Keratinocyte (primary cell): ENCODE data around the gene PUS1. TPM values are rescaled to one million over a fixed set of nuclear protein-coding genes. Genes with fewer than 3 reads are reported as not detected.

Experiments
- DNase-seq: peaks from one replicate; pipeline ENCODE4 v3.0.0-alpha.2; 2011; ENCODE audit warnings: low read depth, missing footprints, low spot score
- FAIRE-seq: peaks from 2 replicates; lab custom pipeline; 2011; peaks lifted over from hg19 to GRCh38; lab: Jason Lieb, UNC
- H2AFZ ChIP-seq: 2 replicates; pipeline ENCODE4 v1.6.0; 2012; ENCODE audit warnings: low read length, control low read depth, inconsistent platforms; ENCODE audit not compliant: control insufficient read depth
- H3K27ac ChIP-seq: 2 replicates; pipeline ENCODE4 v1.5.1; 2011; ENCODE audit warnings: low read length; ENCODE audit not compliant: control insufficient read depth, insufficient read depth
- H3K27me3 ChIP-seq: 3 replicates; pipeline ENCODE4 v1.6.0; 2011; ENCODE audit warnings: low read length; ENCODE audit not compliant: control insufficient read depth, insufficient read depth; ENCODE audit errors: extremely low read depth
- H3K36me3 ChIP-seq, 2 experiments: 2 replicates in 1 of 2; 3 replicates in 1 of 2; pipeline ENCODE4 v1.5.1; 2011; ENCODE audit warnings: low read length in 2 of 2, mild to moderate bottlenecking in 1 of 2; ENCODE audit not compliant: control insufficient read depth in 2 of 2, insufficient read depth in 2 of 2; ENCODE audit errors: extremely low read depth in 1 of 2
- H3K4me1 ChIP-seq: 3 replicates; pipeline ENCODE4 v1.5.1; 2011; ENCODE audit warnings: low read length; ENCODE audit not compliant: control insufficient read depth, insufficient read depth; ENCODE audit errors: extremely low read depth
- H3K4me2 ChIP-seq: 3 replicates; pipeline ENCODE4 v1.6.0; 2011; ENCODE audit warnings: low read depth, low read length; ENCODE audit not compliant: control insufficient read depth, insufficient read depth; ENCODE audit errors: extremely low read depth
- H3K4me3 ChIP-seq, 3 experiments: fragments of 200-600 bp in 1 of 3; sonication (generic) in 1 of 3; 2 replicates in 2 of 3; 3 replicates in 1 of 3; pipeline ENCODE4 v1.5.1; 2011 to 2016; ENCODE audit warnings: low read length in 3 of 3, mild to moderate bottlenecking in 3 of 3, control low read depth in 2 of 3, inconsistent platforms in 1 of 3, low read depth in 1 of 3, mixed read lengths in 1 of 3, mixed run types in 1 of 3, moderate library complexity in 1 of 3; ENCODE audit not compliant: control insufficient read depth in 2 of 3, insufficient read depth in 2 of 3; ENCODE audit errors: extremely low read depth in 1 of 3
- H3K79me2 ChIP-seq: 2 replicates; pipeline ENCODE4 v1.6.0; 2012; ENCODE audit warnings: low read length; ENCODE audit not compliant: control insufficient read depth, insufficient read depth
- H3K9ac ChIP-seq: 3 replicates; pipeline ENCODE4 v1.6.0; 2011; ENCODE audit warnings: low read length; ENCODE audit not compliant: control insufficient read depth, insufficient read depth; ENCODE audit errors: extremely low read depth
- H3K9me1 ChIP-seq: 3 replicates; pipeline ENCODE4 v1.6.0; 2011; ENCODE audit warnings: low read length; ENCODE audit not compliant: control insufficient read depth, insufficient read depth; ENCODE audit errors: extremely low read depth
- H3K9me3 ChIP-seq: 2 replicates; pipeline ENCODE4 v1.5.1; 2012; ENCODE audit warnings: low read depth, low read length; ENCODE audit not compliant: control insufficient read depth
- H4K20me1 ChIP-seq: 3 replicates; pipeline ENCODE4 v1.6.0; 2011; ENCODE audit warnings: low read length; ENCODE audit not compliant: control insufficient read depth, insufficient read depth; ENCODE audit errors: extremely low read depth
- CTCF ChIP-seq, 3 experiments: IDR thresholded peaks in 1 of 3; conservative IDR thresholded peaks in 1 of 3; optimal IDR thresholded peaks in 1 of 3; 2 replicates in 2 of 3; 3 replicates in 1 of 3; pipeline versions ENCODE3 to v1.5.1; 2011; ENCODE audit warnings: low read length in 3 of 3, mild to moderate bottlenecking in 3 of 3, moderate library complexity in 2 of 3, control low read depth in 1 of 3, inconsistent platforms in 1 of 3; ENCODE audit not compliant: insufficient read depth in 2 of 3; ENCODE audit errors: extremely low read depth in 1 of 3
- EZH2 ChIP-seq: IDR thresholded peaks from one replicate; pipeline ENCODE4 v1.6.1; 2012; ENCODE audit warnings: inconsistent platforms, mild to moderate bottlenecking, low read length, moderate library complexity
- dilution Hi-C: fragments of 300-500 bp; cut with MboI; formaldehyde crosslinking; loops from one replicate; pipeline ENCODE4 v1.7.0; 2020; ENCODE audit warnings: low sequenced_read_pairs; ENCODE audit not compliant: extremely low pct_ligation_motif_present
- polyA plus RNA-seq, 5 experiments: library from polyadenylated mRNA; depleted of rRNA in 3 of 5; stranded (reverse) in 3 of 5; stranded (forward) in 1 of 5; unstranded in 1 of 5; fragments of >200 nt; gene quantifications; 1 replicate in 1 of 5; 2 replicates in 3 of 5; 3 replicates in 1 of 5; pipeline versions ENCODE4 v1.2.1 to v1.2.3, GENCODE V29; 2011 to 2012; ENCODE audit warnings: missing spikeins in 2 of 5, low read depth in 1 of 5, low replicate concordance in 1 of 5

The PUS1 gene
- polyA plus RNA-seq, 1 donor (not counting 4 experiments of a cell fraction or from before 2014, with no cell fraction given): 25.8 TPM

- peaks cover 34 to 36% of the 10 kb centered on the region in 2 experiments for H3K36me3 ChIP-seq
- H3K4me3 ChIP-seq: no peak overlapping the region
- H2AFZ ChIP-seq: no peak overlapping the region
- no peak overlapping the region for H3K27ac ChIP-seq
- no peak overlapping the region for H3K4me2 ChIP-seq
- dilution Hi-C loops: no loop called here
- FAIRE-seq: no peak
- H3K9me3 ChIP-seq: no peaks in the 10 kb centered on the region
- no peak for DNase-seq
- no peaks in the 10 kb centered on the region for H3K79me2 ChIP-seq
- H3K27me3 ChIP-seq: no peaks in the 10 kb centered on the region
- no peak for TF ChIP-seq EZH2
- no peak for TF ChIP-seq CTCF (optimal IDR thresholded peaks at IDR 0.05 in 1 of 3, IDR thresholded peaks at IDR 0.05 in 1 of 3, conservative IDR thresholded peaks at IDR 0.05 in 1 of 3; ENCODE audit: extremely low read depth in 1 of 3, insufficient read depth in 2 of 3, low read length in 3 of 3)
- H3K4me1 ChIP-seq: no peaks in the 10 kb centered on the region
- no peaks in the 10 kb centered on the region for H3K9me1 ChIP-seq
- no peak overlapping the region for H3K9ac ChIP-seq
- H4K20me1 ChIP-seq: no peaks in the 10 kb centered on the region
These were observed 57.3 kb downstream of the PUS1 start for GRCh38 chr12:131986361-131986760.

DNA sequence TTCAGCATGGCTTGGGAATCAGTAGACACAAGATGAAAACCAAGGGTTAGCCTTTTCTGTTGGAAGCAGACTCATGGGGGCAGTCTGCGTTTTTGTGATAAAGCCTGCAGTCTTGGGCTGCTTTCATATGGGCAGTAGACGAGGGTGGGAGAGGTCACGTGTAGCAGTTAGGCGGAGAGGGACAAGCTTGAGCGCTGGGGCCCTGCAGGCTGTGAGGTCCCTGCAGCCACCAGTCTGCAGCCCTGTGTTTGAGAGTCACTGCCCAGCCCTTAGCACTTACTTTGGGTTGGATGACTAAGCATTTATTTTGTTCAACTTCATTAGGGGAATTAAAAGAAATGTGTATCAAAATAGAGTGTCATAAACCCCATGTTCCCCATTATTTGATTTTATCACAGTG lies 57.8 kb downstream of the PUS1 start:
- no peaks in the 10 kb centered on the region for H3K4me1 ChIP-seq
- dilution Hi-C loops: no loop called here
- DNase-seq (no peak), FAIRE-seq (no peak)
- H3K27me3 ChIP-seq: no peaks in the 10 kb centered on the region
- H3K4me2 ChIP-seq: no peak overlapping the region
- TF ChIP-seq CTCF (optimal IDR thresholded peaks at IDR 0.05 in 1 of 3, IDR thresholded peaks at IDR 0.05 in 1 of 3, conservative IDR thresholded peaks at IDR 0.05 in 1 of 3; ENCODE audit: extremely low read depth in 1 of 3, insufficient read depth in 2 of 3, low read length in 3 of 3) (no peak), EZH2 (no peak)
- H3K9me3 ChIP-seq: no peaks in the 10 kb centered on the region
- H2AFZ ChIP-seq: no peak overlapping the region
- no peak overlapping the region for H3K27ac ChIP-seq
- H3K9me1 ChIP-seq: no peaks in the 10 kb centered on the region
- no peaks in the 10 kb centered on the region for H3K79me2 ChIP-seq
- no peak overlapping the region for H3K9ac ChIP-seq
- H4K20me1 ChIP-seq: no peaks in the 10 kb centered on the region
- no peak overlapping the region for H3K4me3 ChIP-seq
- H3K36me3 ChIP-seq: peaks cover 31 to 36% of the 10 kb centered on the region in 2 experiments
